Activated CD4-positive, alpha-beta T cell treated with anti-CD3 and anti-CD28 coated beads, Interleukin-2, amount 10 ng/mL, durations not matched to agents 24 days and 14 days (primary cell): ENCODE data around the gene SCNN1B. TPM values are rescaled to one million over a fixed set of nuclear protein-coding genes. Genes with fewer than 3 reads are reported as not detected.
"Not testable (repeated sequence)": the region's sequence is repeated elsewhere in the genome, so short reads cannot be mapped to it uniquely, and the experiment has no call there.

Experiments
- DNase-seq: peaks from one replicate; pipeline ENCODE4 v3.0.0; 2022
- H3K27ac Mint-ChIP-seq: one replicate; pipeline ENCODE4 v1.8.0; 2022; ENCODE audit warnings: mild to moderate bottlenecking, mixed read lengths
- H3K27me3 Mint-ChIP-seq: one replicate; pipeline ENCODE4 v1.8.0; 2022; ENCODE audit warnings: mixed read lengths
- H3K36me3 Mint-ChIP-seq: one replicate; pipeline ENCODE4 v1.8.0; 2022; ENCODE audit warnings: low read depth, mild to moderate bottlenecking, mixed read lengths
- H3K4me1 Mint-ChIP-seq: one replicate; pipeline ENCODE4 v1.8.0; 2021; ENCODE audit warnings: mixed read lengths
- H3K4me3 Mint-ChIP-seq: one replicate; pipeline ENCODE4 v1.8.0; 2022; ENCODE audit warnings: mild to moderate bottlenecking, moderate library complexity, mixed read lengths
- H3K9me3 Mint-ChIP-seq: one replicate; pipeline ENCODE4 v1.8.0; 2021; ENCODE audit warnings: mixed read lengths
- intact Hi-C: fragments of 100-400 bp; cut with micrococcal nuclease; formaldehyde crosslinking; loops from one replicate; pipeline ENCODE4 v1.15.1; 2023
- total RNA-seq: library from RNA; stranded (reverse); gene quantifications from 2 replicates; pipeline ENCODE4 v1.2.3, GENCODE V29; 2022

The SCNN1B gene
- total RNA-seq, 1 donor from 2014 or later: not detected

DNA sequence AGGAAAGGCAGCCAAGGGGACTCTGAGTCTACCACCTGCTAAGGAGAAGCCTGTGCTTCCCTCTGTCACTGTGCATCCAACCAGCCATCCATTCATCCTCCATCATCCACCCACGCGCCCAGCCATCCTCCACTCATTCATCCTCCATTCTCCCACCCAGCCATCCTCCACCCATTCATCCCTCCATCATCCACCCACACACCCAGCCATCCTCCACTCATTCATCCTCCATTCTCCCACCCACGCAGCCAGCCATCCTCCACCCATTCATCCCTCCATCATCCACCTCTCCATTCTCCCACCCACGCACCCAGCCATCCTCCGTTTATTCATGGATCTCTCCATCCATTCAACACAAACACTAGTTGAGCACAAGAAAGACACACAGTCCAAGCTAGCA lies 76.8 kb downstream of the SCNN1B start:
- Mint-ChIP-seq H3K27ac (no peak overlapping the region), H3K36me3 (no peaks in the 10 kb centered on the region)

DNA sequence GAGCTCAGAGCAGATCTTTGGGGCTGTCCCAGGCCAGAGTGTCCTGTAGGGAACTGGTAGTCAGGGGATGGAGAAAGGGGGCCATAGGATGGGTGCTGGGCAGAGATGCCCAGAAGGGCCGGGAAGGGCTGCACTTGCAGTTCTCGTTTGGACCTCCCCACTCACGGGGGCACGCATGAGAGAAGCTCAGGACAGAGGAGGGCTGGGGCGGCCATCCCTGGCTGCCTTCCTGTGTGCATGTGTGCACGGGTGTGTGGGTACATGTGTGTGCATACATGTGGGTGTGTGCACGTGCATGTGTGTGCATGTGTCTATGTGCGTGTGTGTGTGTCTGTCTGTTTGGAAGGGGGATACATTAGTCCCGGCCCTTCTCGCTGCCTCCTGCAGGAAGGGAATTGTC lies 77.6 kb downstream of the SCNN1B start:
- DNase-seq: no peak
- no peaks in the 10 kb centered on the region for H3K9me3 Mint-ChIP-seq
- intact Hi-C loops: no loop called here
- no peaks in the 10 kb centered on the region for H3K36me3 Mint-ChIP-seq
- H3K4me1 Mint-ChIP-seq: no peaks in the 10 kb centered on the region
- no peaks in the 10 kb centered on the region for H3K27me3 Mint-ChIP-seq
- no peak overlapping the region for H3K27ac Mint-ChIP-seq
- no peak overlapping the region for H3K4me3 Mint-ChIP-seq

More for the DNA sequence above, 76.8 kb downstream of the SCNN1B start:
- intact Hi-C loops: no loop called here
- H3K4me3 Mint-ChIP-seq: no peak overlapping the region
- no peak for DNase-seq
- no peaks in the 10 kb centered on the region for H3K27me3 Mint-ChIP-seq
- H3K4me1 Mint-ChIP-seq: no peaks in the 10 kb centered on the region
- H3K9me3 Mint-ChIP-seq: no peaks in the 10 kb centered on the region

DNA sequence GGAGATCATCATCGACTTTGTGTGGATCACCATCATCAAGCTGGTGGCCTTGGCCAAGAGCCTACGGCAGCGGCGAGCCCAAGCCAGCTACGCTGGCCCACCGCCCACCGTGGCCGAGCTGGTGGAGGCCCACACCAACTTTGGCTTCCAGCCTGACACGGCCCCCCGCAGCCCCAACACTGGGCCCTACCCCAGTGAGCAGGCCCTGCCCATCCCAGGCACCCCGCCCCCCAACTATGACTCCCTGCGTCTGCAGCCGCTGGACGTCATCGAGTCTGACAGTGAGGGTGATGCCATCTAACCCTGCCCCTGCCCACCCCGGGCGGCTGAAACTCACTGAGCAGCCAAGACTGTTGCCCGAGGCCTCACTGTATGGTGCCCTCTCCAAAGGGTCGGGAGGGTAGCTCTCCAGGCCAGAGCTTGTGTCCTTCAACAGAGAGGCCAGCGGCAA lies 78.4 kb downstream of the SCNN1B start:
- Mint-ChIP-seq H3K27me3 (no peaks in the 10 kb centered on the region), H3K4me1 (no peaks in the 10 kb centered on the region), H3K4me3 (no peak overlapping the region), H3K9me3 (no peaks in the 10 kb centered on the region), H3K27ac (no peak overlapping the region), H3K36me3 (no peaks in the 10 kb centered on the region)
- no peak for DNase-seq
- intact Hi-C loops: no loop called here

DNA sequence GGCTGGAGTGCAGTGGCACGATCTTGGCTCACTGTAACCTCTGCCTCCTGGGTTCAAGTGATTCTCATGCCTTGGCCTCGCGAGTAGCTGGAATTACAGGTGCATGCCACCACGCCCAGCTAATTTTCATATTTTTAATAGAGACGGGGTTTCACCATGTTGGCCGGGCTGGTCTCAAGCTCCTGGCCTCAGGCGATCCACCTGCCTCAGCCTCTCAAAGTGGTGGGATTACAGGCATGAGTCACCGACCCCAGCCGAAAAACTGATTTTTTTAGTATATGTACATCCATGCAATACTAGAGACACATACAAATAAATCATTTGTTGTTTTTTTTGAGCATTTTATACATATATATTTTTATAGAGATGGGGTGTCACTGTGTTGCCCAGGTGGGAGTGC lies 79.6 kb downstream of the SCNN1B start:
- H3K9me3 Mint-ChIP-seq, DNase-seq, H3K4me1 Mint-ChIP-seq, H3K36me3 Mint-ChIP-seq, H3K4me3 Mint-ChIP-seq, H3K27me3 Mint-ChIP-seq, H3K27ac Mint-ChIP-seq, intact Hi-C loops: not testable (repeated sequence)

DNA sequence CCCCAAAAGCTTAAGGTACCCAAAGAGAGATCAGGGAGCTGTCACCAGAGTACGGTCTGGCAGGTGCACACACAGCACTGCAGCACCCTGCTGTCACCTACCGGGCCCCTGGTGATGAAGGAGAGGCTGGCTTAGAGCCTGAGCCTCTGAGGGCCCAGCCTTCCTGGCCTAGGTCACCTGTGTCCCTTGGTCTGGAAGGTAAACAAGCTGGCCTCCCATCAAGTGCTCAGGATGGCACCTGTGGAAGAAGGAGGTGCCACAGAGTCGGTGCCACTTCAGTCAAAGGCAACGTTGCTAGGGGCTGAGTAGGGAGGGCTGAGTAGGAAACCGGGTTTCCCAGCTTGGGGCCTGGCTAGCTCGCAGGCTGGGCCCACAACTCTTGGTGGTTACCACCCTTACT lies 80.2 kb downstream of the SCNN1B start:
- no peaks in the 10 kb centered on the region for H3K27me3 Mint-ChIP-seq
- no peaks in the 10 kb centered on the region for H3K9me3 Mint-ChIP-seq
- no peak overlapping the region for H3K4me3 Mint-ChIP-seq
- H3K36me3 Mint-ChIP-seq: no peaks in the 10 kb centered on the region
- intact Hi-C loops: no loop called here
- H3K27ac Mint-ChIP-seq: no peak overlapping the region
- no peak for DNase-seq
- no peaks in the 10 kb centered on the region for H3K4me1 Mint-ChIP-seq

DNA sequence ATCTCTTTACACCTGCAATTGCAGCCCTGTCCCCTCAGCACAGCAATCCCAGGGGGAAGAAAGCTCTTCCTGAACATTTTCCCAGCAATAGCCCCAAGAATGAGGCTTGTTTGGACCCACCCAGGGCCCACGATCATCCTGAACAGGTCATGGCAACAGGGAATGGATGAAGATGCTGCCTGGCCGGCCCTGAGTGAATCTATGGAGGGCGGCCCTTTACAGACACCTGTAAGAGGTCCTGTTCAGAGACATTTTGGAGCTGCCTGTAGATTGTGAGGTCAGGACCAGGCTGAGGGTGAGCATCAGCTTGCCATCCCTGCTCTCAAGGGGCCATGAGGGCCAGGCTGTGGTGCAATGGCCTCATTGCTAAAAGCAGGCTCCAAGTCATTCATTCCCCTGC lies 81.8 kb downstream of the SCNN1B start:
- Mint-ChIP-seq H3K27me3 (no peaks in the 10 kb centered on the region), H3K4me3 (no peak overlapping the region), H3K9me3 (no peaks in the 10 kb centered on the region), H3K4me1 (no peaks in the 10 kb centered on the region), H3K27ac (no peak overlapping the region), H3K36me3 (peaks cover 3% of the 10 kb centered on the region)
- intact Hi-C loops: no loop called here
- DNase-seq: no peak

DNA sequence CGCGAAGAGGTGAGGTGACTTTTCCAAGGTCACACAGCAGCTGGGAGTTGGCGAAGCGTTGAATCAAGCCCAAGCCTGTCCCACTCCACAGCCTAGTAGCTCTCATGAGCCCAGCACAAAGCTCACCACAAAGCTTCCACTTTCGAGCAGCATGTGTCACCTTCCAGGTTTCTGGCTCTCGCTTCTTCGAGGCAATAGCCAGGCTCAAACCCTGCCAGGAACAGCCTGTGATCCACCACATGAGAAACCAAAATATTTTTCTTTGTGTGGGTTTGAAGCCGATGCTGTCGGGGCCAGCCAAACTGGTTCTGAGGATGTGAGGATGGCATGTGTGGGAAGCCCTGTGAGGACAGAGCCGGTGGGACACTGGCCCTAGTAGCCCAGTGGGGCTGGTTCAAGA lies 82.8 kb downstream of the SCNN1B start:
- no peak overlapping the region for H3K27ac Mint-ChIP-seq
- H3K27me3 Mint-ChIP-seq: no peaks in the 10 kb centered on the region
- H3K4me1 Mint-ChIP-seq: no peaks in the 10 kb centered on the region
- H3K4me3 Mint-ChIP-seq: no peak overlapping the region
- H3K9me3 Mint-ChIP-seq: no peaks in the 10 kb centered on the region
- peaks cover 7% of the 10 kb centered on the region for H3K36me3 Mint-ChIP-seq
- no peak for DNase-seq
- intact Hi-C loops: no loop called here

DNA sequence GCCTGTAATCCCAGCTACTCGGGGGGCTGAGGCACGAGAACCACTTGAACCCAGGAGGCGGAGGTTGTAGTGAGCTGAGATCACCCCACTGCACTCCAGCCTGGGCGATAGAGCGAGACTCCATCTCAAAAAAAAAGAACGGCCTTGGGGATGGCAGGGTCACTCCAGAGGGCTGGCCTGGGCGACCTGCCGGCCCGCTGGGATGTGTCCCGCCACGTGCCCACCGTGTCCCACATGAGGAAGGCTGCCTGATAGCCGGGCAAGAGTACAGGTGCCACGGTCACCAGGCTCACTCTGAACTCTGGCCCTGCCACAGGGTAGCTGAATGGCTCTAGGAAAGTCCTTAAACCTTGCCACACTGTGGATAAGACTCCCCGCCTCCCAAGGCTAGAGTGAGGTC lies 83.3 kb downstream of the SCNN1B start:
- no peak overlapping the region for H3K4me3 Mint-ChIP-seq
- intact Hi-C loops: no loop called here
- no peaks in the 10 kb centered on the region for H3K4me1 Mint-ChIP-seq
- H3K27me3 Mint-ChIP-seq: no peaks in the 10 kb centered on the region
- peaks cover 7% of the 10 kb centered on the region for H3K36me3 Mint-ChIP-seq
- DNase-seq: no peak
- H3K27ac Mint-ChIP-seq: no peak overlapping the region
- no peaks in the 10 kb centered on the region for H3K9me3 Mint-ChIP-seq

DNA sequence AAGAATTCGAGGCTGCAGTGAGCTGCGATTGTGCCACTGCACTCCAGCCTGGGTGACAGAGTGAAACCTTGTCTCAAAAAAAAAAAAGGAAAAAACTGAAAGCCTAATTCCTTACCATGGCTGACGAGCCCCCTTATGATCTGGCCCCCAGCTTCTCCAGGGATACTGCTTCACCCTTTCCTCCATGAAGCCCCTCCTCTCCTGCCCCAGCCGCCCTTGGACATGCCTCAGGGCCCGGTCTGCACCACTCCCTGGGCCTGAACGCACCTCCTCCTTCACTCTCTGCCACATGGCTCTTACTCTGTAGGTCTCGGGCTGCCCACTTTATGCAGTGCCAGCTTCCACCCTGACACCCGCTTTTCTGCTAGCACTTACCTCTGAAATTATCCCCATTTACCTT lies 85.6 kb downstream of the SCNN1B start:
- intact Hi-C loops: no loop called here
- Mint-ChIP-seq H3K9me3 (no peaks in the 10 kb centered on the region), H3K27ac (no peak overlapping the region), H3K36me3 (peaks cover 13% of the 10 kb centered on the region), H3K27me3 (no peaks in the 10 kb centered on the region), H3K4me1 (no peaks in the 10 kb centered on the region), H3K4me3 (no peak overlapping the region)
- no peak for DNase-seq

DNA sequence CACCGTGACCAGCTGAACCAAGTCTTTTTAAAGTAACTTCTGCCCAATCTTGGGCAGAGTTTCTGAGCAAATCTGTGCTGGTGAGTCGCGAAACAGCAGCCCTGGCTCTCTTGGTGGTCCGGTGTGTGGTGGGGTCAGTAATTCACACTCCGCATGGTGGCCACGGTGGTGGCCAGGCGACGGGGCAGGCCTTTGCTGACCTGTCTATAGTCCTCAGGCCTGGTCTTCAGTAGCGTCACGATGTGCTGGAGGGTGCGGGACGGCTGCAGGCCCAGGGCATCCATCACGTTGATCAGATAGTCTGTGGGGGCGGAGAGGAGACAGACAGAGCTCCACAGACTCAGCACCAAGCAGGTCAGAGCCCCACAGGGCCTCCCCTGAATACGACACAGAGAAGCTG lies 86.7 kb downstream of the SCNN1B start:
- peaks cover 13% of the 10 kb centered on the region for H3K36me3 Mint-ChIP-seq
- no peaks in the 10 kb centered on the region for H3K27me3 Mint-ChIP-seq
- H3K27ac Mint-ChIP-seq: no peak overlapping the region
- H3K4me3 Mint-ChIP-seq: no peak overlapping the region
- intact Hi-C loops: no loop called here
- no peak for DNase-seq
- no peaks in the 10 kb centered on the region for H3K4me1 Mint-ChIP-seq
- H3K9me3 Mint-ChIP-seq: no peaks in the 10 kb centered on the region

DNA sequence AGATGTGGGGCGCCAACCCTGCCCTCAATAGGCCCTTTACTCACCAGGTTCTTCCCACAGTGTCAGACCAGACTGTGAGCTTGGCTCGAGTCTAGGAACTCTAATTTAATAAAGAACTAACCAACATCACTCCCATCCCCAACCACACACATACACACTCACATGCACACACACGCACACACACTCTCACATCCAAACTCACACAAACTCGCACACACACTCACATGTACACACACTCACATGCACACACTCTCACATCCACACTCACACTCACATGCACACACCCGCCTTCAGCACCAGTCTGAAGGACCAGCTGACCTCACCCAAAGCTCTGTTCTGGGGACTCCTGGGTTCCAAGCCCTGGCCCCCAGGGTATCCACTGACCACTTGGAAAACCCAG lies 87.1 kb downstream of the SCNN1B start:
- Mint-ChIP-seq H3K9me3 (no peaks in the 10 kb centered on the region), H3K36me3 (peaks cover 13% of the 10 kb centered on the region), H3K27me3 (no peaks in the 10 kb centered on the region), H3K4me1 (no peaks in the 10 kb centered on the region), H3K27ac (no peak overlapping the region), H3K4me3 (no peak overlapping the region)
- intact Hi-C loops: no loop called here
- DNase-seq: no peak

DNA sequence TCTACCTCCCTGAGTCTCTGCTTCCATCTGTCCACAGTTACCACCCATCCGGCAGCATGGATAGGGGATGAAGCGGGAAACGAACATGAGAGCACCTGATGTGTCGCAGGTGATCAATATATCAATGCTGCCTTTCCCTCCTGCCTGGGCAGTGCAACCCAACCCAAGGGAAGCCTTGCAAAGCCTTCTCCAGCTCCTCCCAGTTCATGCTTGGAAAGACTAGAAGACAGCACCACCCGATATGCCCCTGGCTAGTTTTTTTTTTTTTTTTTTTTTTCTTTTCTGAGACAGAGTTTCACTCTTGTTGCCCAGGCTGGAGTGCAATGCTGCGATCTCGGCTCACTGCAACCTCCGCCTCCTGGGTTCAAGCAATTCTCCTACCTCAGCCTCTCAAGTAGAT lies 87.8 kb downstream of the SCNN1B start:
- H3K4me3 Mint-ChIP-seq, DNase-seq, H3K27me3 Mint-ChIP-seq, H3K27ac Mint-ChIP-seq, H3K9me3 Mint-ChIP-seq, intact Hi-C loops, H3K4me1 Mint-ChIP-seq: not testable (repeated sequence)
- H3K36me3 Mint-ChIP-seq: peaks cover 17% of the 10 kb centered on the region

DNA sequence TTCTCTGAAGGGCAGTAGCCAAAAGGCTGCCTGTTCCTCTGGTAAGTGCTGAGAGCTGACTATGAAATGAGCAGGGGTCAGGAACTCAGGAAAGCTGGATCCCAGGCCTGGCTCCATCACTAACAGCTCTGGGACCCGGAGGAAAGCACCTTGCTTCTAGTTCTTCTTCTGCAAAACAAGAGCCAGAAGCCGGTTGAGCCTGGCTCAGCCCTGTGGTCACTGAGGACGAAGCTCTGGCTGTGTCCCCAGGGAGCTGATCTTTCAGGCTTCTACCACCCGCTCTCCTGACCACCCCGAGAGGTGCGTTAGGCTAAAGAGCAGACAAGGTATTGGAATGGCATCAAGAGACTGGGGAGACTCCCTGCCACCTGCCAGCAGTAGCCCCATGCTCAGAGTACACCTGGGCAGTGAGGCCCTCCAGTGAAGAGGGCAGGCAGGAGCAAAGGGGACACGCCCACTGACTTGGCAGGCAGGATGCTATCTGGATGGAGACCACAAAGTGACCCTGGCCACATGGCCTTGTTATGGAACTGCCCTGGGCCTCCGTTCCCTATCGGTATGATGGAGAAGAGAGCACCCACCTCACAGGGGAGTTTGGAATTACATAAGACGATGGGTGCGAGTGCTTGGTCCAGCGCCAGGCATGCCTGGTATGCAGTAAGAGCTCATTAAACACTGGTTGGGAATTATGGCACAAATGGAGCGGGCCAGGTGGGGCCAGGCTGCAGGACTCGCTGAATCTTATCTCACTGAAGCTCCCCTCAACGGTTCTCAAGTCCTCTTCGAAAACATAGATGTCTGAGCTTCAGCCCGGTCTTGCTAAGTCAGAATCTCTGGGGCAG lies 89.5 kb downstream of the SCNN1B start:
- Mint-ChIP-seq H3K36me3 (peaks cover 22% of the 10 kb centered on the region), H3K27ac (no peak overlapping the region), H3K27me3 (no peaks in the 10 kb centered on the region), H3K9me3 (no peaks in the 10 kb centered on the region), H3K4me3 (no peak overlapping the region), H3K4me1 (no peaks in the 10 kb centered on the region)
- intact Hi-C loops: no loop called here
- no peak for DNase-seq

DNA sequence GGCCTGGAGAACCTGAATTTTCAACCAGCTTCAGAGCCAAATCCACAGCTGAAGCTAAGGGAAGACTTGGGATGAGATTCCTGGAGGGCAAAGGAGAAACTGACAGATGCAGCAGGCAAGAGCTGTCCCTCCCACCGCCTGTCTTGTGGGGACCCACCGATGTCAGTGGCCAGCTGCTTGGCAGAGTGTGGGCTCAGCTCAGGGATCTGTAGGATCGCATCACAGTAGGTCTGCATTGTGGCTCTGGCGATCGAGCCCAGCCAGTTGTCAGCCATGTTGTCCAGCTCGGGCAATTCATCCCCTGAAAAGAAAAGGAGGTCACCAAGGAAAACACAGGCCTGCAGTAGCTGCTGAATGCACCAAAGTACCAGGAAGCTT lies 90.1 kb downstream of the SCNN1B start:
- no peaks in the 10 kb centered on the region for H3K27me3 Mint-ChIP-seq
- intact Hi-C loops: no loop called here
- no peak overlapping the region for H3K4me3 Mint-ChIP-seq
- DNase-seq: no peak
- no peaks in the 10 kb centered on the region for H3K4me1 Mint-ChIP-seq
- H3K36me3 Mint-ChIP-seq: peaks cover 22% of the 10 kb centered on the region
- H3K9me3 Mint-ChIP-seq: no peaks in the 10 kb centered on the region
- no peak overlapping the region for H3K27ac Mint-ChIP-seq
